ENCODE data around the gene BBLN. TPM values are rescaled to one million over a fixed set of nuclear protein-coding genes. Genes with fewer than 3 reads are reported as not detected.

Gene BBLN
- total RNA-seq, 1 experiment from 2014 or later = 41.9 TPM

- CTCF ChIA-PET = no interaction called here
- POLR2A ChIA-PET (ENCODE audit: low non-redundant PET) = no interaction called here
These were observed 40.9 kb upstream of the BBLN start for GRCh38 chr9:128118971-128119665.

GRCh38 chr9:128120061-128120740 lies 39.9 kb upstream of the BBLN start:
- POLR2A ChIA-PET (ENCODE audit: low non-redundant PET) = no interaction called here
- intact Hi-C loops (cut with micrococcal nuclease; ENCODE audit: unreplicated experiment) = no loop called here

More at GRCh38 chr9:128118971-128119665, 40.9 kb upstream of the BBLN start:
- no peak overlapping the region for H3K4me3 ChIP-seq (ENCODE audit: low read depth, low read length, poor library complexity, severe bottlenecking)
- TF ChIP-seq CTCF (conservative IDR thresholded peaks at IDR 0.05; ENCODE audit: low read depth, low read length) = no peak
- no peak for TF ChIP-seq EZH2 (IDR thresholded peaks at IDR 0.05; ENCODE audit: borderline replicate concordance, low read depth, low read length, poor library complexity, severe bottlenecking)
- peaks cover 6% of the 10 kb centered on the region for H3K4me1 ChIP-seq (ENCODE audit: insufficient read depth, low read length, poor library complexity, severe bottlenecking)
- no peaks in the 10 kb centered on the region for H3K27me3 ChIP-seq (replicated peaks; ENCODE audit: insufficient read depth, low read depth, low read length, poor library complexity)
- no peak overlapping the region for H3K27ac ChIP-seq (ENCODE audit: low read depth, low read length, poor library complexity, severe bottlenecking)
- BruUV-seq (replicated peaks) = no TSS peak
- no peaks in the 10 kb centered on the region for H3K9me3 ChIP-seq (ENCODE audit: low read depth, low read length, poor library complexity, severe bottlenecking)
- no peak for DNase-seq (ENCODE audit: low spot score)
- intact Hi-C loops (cut with micrococcal nuclease; ENCODE audit: unreplicated experiment) = loop anchor here (5.0 kb wide), 1 partner anchor 293 kb away; no protein-coding TSS in a partner anchor
- peaks cover 11% of the 10 kb centered on the region for H3K36me3 ChIP-seq (ENCODE audit: insufficient read depth, low read length, poor library complexity, severe bottlenecking)

More at GRCh38 chr9:128120061-128120740, 39.9 kb upstream of the BBLN start:
- Histone ChIP-seq H3K4me3 (ENCODE audit: low read depth, low read length, poor library complexity, severe bottlenecking) (no peak overlapping the region), H3K27me3 (replicated peaks; ENCODE audit: insufficient read depth, low read depth, low read length, poor library complexity) (no peaks in the 10 kb centered on the region), H3K36me3 (ENCODE audit: insufficient read depth, low read length, poor library complexity, severe bottlenecking) (peaks cover 20% of the 10 kb centered on the region), H3K9me3 (ENCODE audit: low read depth, low read length, poor library complexity, severe bottlenecking) (no peaks in the 10 kb centered on the region), H3K27ac (ENCODE audit: low read depth, low read length, poor library complexity, severe bottlenecking) (no peak overlapping the region), H3K4me1 (ENCODE audit: insufficient read depth, low read length, poor library complexity, severe bottlenecking) (peaks cover 6% of the 10 kb centered on the region)
- no peak for DNase-seq (ENCODE audit: low spot score)
- BruUV-seq (replicated peaks) = no TSS peak
- no peak for TF ChIP-seq CTCF (conservative IDR thresholded peaks at IDR 0.05; ENCODE audit: low read depth, low read length)
- TF ChIP-seq EZH2 (IDR thresholded peaks at IDR 0.05; ENCODE audit: borderline replicate concordance, low read depth, low read length, poor library complexity, severe bottlenecking) = no peak
- CTCF ChIA-PET = no interaction called here
